CD1c-positive myeloid dendritic cell (primary cell): ENCODE measurements around the gene GPX6.
"Not testable (repeated sequence)": the region's sequence is repeated elsewhere in the genome, so short reads cannot be mapped to it uniquely, and the experiment has no call there.

Source experiments
- DNase-seq: peaks from one replicate; pipeline ENCODE4 v3.0.0-alpha.2; 2016; ENCODE audit errors: extremely low spot score

Gene GPX6

GRCh38 chr6:28515676-28516075, at the start of gene GPX6:
Gene GPX6 (minus strand): TSS chr6:28515793. CDS start chr6:28515743, 50 bp downstream.
- no peak for DNase-seq

- no peak for DNase-seq
These were observed 48.0 kb upstream of the GPX6 start for GRCh38 chr6:28563430-28564095.

- no peak for DNase-seq
These were observed 43.0 kb upstream of the GPX6 start for GRCh38 chr6:28558629-28559028.

- no peak for DNase-seq
These were observed 39.5 kb upstream of the GPX6 start for GRCh38 chr6:28555136-28555535.

GRCh38 chr6:28553986-28554881, 38.6 kb upstream of the GPX6 start:
- DNase-seq = no peak

GRCh38 chr6:28553384-28553985, 37.9 kb upstream of the GPX6 start:
- no peak for DNase-seq

GRCh38 chr6:28551891-28552666, 36.5 kb upstream of the GPX6 start:
- DNase-seq = no peak

- not testable (repeated sequence) for DNase-seq
These were observed 31.4 kb upstream of the GPX6 start for GRCh38 chr6:28547003-28547402.

GRCh38 chr6:28545955-28546354, 30.4 kb upstream of the GPX6 start:
- no peak for DNase-seq

GRCh38 chr6:28543651-28544610, 28.3 kb upstream of the GPX6 start:
- no peak for DNase-seq

- DNase-seq = peak; percentile 36
These were observed 27.1 kb upstream of the GPX6 start for GRCh38 chr6:28542440-28543296.

- DNase-seq = no peak
These were observed 26.4 kb upstream of the GPX6 start for GRCh38 chr6:28541996-28542395.

GRCh38 chr6:28537509-28538140, 22.0 kb upstream of the GPX6 start:
- DNase-seq = peak; percentile 1

- DNase-seq = no peak
These were observed 21.5 kb upstream of the GPX6 start for GRCh38 chr6:28537065-28537464.

GRCh38 chr6:28534875-28535274, 19.3 kb upstream of the GPX6 start:
- DNase-seq = no peak

- DNase-seq = no peak
These were observed 18.7 kb upstream of the GPX6 start for GRCh38 chr6:28534306-28534705.

GRCh38 chr6:28531479-28532128, 16.0 kb upstream of the GPX6 start:
- DNase-seq = no peak

GRCh38 chr6:28530777-28531176, 15.2 kb upstream of the GPX6 start:
- no peak for DNase-seq
